ENCODE data around the gene MED15.

MED15 gene

GRCh38 chr22:20573833-20574615, 66.6 kb downstream of the MED15 start:
- DNase-seq: no peak

GRCh38 chr22:20574920-20575353, 67.5 kb downstream of the MED15 start:
- no peak for DNase-seq

GRCh38 chr22:20575724-20576444, 68.5 kb downstream of the MED15 start:
- DNase-seq: no peak

- no peak for DNase-seq
These were observed 69.0 kb downstream of the MED15 start for GRCh38 chr22:20576445-20576816.

GRCh38 chr22:20577045-20577444, 69.6 kb downstream of the MED15 start:
- no peak for DNase-seq

GRCh38 chr22:20577549-20577975, 70.2 kb downstream of the MED15 start:
- no peak for DNase-seq

- no peak for DNase-seq
These were observed 70.8 kb downstream of the MED15 start for GRCh38 chr22:20578192-20578591.

- no peak for DNase-seq
These were observed 71.3 kb downstream of the MED15 start for GRCh38 chr22:20578707-20579106.

- no peak for DNase-seq
These were observed 72.1 kb downstream of the MED15 start for GRCh38 chr22:20579273-20580120.

- no peak for DNase-seq
These were observed 72.8 kb downstream of the MED15 start for GRCh38 chr22:20580179-20580578.

- DNase-seq: no peak
These were observed 73.4 kb downstream of the MED15 start for GRCh38 chr22:20580611-20581502.

- no peak for DNase-seq
These were observed 74.2 kb downstream of the MED15 start for GRCh38 chr22:20581503-20582170.

- no peak for DNase-seq
These were observed 74.7 kb downstream of the MED15 start for GRCh38 chr22:20582171-20582511.

- DNase-seq: no peak
These were observed 75.3 kb downstream of the MED15 start for GRCh38 chr22:20582520-20583361.

- DNase-seq: no peak
These were observed 76.1 kb downstream of the MED15 start for GRCh38 chr22:20583471-20583922.

GRCh38 chr22:20584029-20584871, 76.8 kb downstream of the MED15 start:
- DNase-seq: no peak

- no peak for DNase-seq
These were observed 77.6 kb downstream of the MED15 start for GRCh38 chr22:20584872-20585638.

- no peak for DNase-seq
These were observed 78.4 kb downstream of the MED15 start for GRCh38 chr22:20585639-20586402.

Measured in CD4-positive, alpha-beta T cell treated with Interleukin-6 for 4 hours (primary cell).